Hepatocyte (in vitro differentiated cells): ENCODE measurements around the gene G6PC2.

Source experiments
- CTCF ChIP-seq: fragments of 200-600 bp; sonication (generic); IDR thresholded peaks from 2 replicates; pipeline ENCODE4 v1.5.1; 2016; ENCODE audit warnings: antibody characterized with exemption, mild to moderate bottlenecking; ENCODE audit not compliant: poor library complexity
- EZH2 ChIP-seq: fragments of 200-600 bp; sonication (generic); IDR thresholded peaks from 2 replicates; pipeline ENCODE4 v1.6.1; 2016; ENCODE audit warnings: antibody characterized with exemption, mild to moderate bottlenecking, borderline replicate concordance

GRCh38 chr2:168894101-168894500, 7.0 kb upstream of the G6PC2 start:
- TF ChIP-seq CTCF, result no peak
- TF ChIP-seq EZH2, result no peak
